Stimulated activated CD8-positive, alpha-beta memory T cell treated with anti-CD3 and anti-CD28 coated beads, Interleukin-7, amount 100 ng/mL, for 48 hours (primary cell): ENCODE results near the gene CDK5.
"Not testable (repeated sequence)": the region's sequence is repeated elsewhere in the genome, so short reads cannot be mapped to it uniquely, and the experiment has no call there.

ENCODE experiments used
- DNase-seq, 2 donors: peaks; one replicate each; pipeline ENCODE4 v3.0.0-alpha.2; 2020; ENCODE audit warnings: low read depth in 1 of 2; ENCODE audit errors: extremely low read depth in 1 of 2

CDK5 gene

DNA sequence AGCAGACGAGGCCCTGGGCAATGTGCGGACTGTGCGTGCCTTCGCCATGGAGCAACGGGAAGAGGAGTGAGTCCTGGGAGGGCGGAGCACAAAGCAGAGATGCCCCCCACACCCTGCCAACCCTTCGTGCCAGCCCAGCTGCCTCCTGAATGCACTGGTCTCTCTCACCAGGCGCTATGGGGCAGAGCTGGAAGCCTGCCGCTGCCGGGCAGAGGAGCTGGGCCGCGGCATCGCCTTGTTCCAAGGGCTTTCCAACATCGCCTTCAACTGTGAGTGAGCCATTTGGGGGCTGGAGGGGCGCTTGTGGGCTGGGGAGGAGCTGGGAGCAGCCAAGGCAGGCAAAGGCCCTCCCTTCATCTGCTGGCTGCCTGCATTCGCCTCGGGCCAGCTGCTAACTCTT, 21.8 kb downstream of the CDK5 start:
- DNase-seq, result no peak

DNA sequence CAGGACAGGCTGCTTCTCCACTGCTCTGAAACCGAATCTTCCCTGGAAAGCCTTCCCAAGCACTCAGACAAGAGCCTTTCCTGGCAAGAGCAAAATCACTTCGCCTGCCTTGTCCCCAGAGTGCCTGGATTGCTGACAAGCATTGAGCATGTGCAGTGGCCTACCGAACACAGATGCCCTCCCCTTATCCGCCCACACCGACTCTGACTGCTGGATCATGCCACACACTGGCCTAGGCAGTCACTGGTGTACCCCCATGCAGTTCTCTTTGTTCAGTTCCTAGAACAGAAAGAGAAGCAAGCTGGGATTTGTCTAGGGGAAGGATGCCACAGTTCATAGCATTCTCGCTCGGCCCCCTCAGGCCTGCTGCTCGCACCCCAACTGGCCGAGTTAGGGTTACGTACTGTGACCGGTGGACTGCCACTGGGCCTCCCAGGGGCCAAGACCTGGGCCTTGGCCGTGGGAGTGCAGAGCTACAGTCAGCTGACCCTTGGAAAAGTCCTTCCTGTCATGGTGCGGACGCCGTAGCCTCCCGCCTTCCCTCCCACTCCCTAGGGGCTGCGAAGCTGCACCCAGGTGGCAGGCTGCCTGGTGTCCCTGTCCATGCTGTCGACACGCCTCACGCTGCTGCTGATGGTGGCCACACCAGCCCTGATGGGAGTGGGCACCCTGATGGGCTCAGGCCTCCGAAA, 22.5 kb downstream of the CDK5 start:
- DNase-seq, result no peak

DNA sequence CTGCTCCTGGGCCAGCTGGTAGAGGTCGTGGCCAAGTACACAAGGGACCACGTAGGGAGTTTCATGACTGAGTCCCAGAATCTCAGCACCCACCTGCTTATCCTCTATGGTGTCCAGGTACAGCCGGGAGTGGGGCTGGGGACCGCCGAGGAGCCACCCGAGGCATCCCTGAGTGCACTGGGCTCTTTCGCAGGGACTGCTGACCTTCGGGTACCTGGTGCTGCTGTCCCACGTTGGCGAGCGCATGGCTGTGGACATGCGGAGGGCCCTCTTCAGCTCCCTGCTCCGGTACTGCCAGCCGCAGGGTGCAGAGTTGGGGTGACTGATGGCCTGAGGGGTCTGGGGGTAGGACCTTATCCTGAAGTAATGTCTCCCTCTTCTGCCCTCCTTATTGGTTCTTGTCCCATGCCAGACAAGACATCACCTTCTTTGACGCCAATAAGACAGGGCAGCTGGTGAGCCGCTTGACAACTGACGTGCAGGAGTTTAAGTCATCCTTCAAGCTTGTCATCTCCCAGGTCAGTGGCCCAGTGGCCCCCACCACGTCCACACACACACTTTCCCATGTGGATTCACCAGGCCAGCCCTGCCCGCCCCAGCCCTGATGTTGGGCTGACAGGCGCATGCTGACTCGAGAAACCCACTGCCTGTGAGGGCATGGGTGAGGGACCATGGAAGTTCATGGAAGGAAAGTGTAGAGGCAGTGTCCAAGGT, 23.2 kb downstream of the CDK5 start:
- DNase-seq, result no peak

DNA sequence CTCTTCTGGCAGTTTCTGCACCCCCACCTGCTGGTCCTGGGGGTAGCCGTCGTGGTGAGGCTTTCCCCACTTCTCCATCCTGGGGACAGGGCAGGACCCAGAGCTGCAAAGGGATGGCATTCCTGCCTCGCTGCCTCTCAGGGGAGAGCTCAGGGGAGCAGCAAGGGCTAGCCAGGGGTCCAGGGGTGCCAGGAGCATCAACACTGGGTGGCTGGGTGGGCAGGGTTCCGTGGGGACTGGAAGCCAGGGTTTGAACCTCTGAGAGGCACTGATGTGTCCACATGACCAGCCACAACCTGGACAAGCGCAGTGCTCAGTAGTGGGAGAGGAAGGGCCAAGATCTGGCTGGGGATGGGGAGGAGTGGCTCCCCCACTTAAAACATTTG, 23.8 kb downstream of the CDK5 start:
- no peak for DNase-seq

DNA sequence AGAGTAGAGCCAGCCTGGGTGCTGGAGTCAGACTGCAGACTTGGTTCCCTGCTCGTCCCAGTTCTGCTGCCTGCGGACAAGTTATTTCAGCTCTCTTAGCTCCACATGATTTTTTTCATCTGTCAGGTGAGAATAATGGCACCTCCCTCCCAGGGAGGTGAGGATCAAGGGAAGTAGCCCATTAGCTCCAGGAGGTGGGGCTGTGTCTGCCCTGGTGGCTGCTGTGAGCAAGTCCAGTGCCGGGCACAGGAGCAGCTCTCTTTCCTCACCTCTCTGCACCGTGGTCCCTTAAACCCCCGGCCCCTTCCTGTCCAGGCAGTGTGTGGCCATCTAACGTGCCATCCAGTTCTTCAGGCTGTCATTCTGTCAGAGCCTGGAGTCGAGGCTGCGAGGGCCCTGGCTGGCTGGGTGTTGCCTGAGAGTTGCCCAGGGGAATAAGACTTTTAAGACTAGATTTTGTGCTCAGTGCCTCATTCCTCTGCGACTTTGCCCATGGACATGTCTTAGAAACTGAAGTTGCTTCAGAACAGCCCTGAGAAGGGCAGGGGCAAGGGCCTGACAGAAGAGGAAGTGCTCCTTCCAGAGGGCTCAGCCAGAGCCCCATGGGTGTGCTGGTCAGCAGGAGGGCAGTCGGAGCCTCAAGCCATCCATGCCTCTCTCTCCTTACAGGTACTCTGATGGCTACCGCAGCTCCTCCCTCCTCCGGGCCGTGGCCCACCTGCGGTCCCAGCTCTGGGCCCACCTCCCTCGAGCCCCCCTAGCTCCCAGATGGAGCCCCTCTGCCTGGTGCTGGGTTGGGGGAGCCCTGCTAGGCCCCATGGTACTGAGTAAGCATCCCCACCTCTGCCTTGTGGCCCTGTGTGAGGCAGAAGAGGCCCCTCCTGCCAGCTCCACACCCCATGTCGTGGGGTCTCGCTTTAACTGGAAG, 24.5 kb downstream of the CDK5 start:
- no peak for DNase-seq

DNA sequence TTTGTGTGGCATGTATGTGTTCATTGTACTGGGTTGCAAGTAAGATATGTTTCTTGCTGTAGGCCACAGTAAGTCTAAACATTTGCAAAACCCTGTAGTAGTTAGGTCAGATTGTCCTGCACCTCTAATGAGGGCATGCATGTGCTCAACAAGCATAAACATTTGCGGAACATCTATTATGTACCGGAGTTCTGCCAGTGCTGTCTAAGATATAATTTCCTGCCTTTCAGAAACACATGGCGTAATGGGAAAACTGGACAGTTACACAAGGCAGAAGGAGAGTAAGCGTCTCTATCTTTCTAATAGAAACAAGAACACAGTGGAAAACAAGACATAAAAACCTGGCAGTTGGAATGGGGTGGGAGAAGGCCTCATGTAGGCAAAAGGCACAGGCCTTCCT, 26.7 kb downstream of the CDK5 start:
- DNase-seq, result no peak

DNA sequence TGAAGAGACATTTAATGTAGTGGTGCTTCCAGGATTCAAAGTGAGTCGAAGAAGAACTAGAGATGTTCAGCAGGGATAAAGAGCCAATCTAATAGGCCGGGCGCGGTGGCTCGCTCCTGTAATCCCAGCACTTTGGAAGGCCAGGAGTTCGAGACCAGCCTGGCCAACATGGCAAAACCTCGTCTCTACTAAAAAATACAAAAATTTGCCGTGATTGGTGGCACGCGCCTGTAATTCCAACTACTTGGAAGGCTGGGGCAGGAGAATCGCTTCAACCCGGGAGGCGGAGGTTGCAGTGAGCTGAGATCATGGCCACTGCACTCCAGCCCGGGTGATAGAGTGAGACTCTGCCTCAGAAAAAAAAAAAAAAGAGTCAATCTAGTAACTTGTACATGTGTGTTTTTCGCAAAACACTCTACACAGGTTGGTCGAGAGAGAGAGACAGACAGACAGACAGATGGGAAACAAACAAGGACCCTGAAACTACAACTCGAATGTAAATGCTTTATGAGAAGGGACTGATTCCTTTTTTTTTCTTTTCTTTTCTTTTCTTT, 28.7 kb downstream of the CDK5 start:
- no peak for DNase-seq

DNA sequence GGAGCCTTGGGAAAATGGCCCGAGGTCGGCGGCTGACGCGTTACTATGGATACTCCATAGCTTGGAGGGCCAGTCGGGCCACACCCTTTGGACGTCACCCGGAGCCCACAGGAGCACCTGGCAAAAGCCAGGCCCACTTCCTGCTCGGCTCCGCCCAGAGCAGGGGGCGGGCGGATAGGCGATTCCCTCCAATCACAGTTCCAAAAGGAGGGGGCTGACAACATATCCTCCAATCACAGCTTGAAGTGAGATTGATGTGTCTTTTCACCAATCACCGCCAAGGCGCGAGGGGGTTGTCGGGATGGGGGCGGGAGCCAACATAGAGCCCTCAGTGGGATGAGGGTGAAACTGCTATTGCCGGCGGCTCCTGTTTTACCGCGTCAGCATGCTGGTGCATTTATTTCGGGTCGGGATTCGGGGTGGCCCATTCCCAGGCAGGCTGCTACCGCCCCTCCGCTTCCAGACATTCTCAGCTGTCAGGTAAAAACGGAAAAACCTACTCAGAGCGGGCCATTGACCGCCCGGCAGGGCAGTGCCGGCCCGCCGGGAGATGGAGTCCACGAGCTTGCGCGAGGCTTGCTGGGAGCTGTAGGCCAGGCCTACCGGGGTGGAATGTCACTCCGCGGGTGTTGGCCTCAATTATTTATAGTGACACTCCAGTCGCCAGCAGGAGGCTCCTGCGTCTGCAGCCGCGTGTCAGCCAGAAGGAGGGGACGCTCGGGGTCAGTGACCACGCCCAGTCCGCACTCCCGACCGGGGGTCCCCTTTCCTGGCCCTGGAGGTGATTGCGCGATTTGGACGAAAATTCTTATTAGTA, 29.4 kb downstream of the CDK5 start, which contains the start of gene ABCB8:
ABCB8 (plus strand) TSS at position 320 of the 817 bp plus-strand sequence; CDS start at position 386, 66 bp downstream.
- peak; percentile 94 to 96 for DNase-seq

DNA sequence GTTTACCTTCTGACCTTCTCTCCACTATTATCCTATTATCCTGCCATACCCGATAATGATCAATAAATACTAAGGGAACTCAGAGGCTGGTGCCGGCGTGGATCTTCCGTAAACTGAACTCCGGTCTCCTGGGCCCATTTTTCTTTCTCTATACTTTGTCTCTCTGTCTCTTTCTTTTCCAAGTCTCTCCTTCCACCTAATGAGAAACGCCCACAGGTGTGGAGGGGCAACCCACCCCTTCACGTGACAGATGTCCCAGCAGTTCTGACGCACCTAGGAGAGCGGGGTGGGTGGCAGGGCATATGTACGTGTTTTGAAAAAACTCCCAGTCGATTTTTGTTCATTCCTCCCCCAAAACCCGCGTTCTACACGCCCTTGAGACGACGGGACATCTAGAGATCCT, 30.0 kb downstream of the CDK5 start:
- DNase-seq, result not testable (repeated sequence)

DNA sequence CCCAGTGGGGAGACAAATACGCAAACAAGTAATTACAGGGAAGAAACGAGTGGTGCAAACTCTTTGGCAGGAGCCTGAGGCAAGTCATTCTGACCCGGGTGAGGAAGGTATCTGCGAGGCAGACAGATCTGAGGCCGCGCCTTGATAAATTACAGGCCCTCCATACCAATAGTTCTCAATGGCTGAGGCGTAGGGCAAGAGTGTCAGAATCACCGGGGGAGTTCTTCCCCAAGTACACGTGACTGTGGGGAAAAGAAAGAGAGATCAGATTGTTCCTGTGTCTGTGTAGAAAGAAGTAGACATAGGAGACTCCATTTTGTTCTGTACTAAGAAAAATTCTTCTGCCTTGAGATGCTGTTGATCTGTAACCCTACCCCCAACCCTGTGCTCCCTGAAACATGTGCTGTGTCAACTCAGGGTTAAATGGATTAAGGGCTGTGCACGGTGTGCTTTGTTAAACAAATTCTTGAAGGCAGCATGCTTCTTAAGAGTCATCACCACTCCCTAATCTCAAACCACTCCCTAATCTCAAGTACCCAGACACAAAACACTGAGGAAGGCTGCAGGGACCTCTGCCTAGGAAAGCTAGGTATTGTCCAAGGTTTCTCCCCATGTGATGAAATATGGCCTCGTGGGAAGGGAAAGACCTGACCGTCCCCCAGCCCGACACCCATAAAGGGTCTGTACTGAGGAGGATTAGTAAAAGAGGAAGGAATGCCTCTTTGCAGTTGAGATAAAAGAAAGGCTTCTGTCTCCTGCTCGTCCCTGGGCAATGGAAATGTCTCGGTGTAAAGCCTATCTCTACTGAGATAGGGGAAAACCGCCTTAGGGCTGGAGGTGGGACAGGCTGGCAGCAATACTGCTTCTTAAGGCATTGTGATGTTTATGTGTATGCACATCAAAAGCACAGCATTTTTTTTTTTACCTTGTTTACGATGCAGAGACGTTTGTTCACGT, 30.6 kb downstream of the CDK5 start:
- not testable (repeated sequence) for DNase-seq

DNA sequence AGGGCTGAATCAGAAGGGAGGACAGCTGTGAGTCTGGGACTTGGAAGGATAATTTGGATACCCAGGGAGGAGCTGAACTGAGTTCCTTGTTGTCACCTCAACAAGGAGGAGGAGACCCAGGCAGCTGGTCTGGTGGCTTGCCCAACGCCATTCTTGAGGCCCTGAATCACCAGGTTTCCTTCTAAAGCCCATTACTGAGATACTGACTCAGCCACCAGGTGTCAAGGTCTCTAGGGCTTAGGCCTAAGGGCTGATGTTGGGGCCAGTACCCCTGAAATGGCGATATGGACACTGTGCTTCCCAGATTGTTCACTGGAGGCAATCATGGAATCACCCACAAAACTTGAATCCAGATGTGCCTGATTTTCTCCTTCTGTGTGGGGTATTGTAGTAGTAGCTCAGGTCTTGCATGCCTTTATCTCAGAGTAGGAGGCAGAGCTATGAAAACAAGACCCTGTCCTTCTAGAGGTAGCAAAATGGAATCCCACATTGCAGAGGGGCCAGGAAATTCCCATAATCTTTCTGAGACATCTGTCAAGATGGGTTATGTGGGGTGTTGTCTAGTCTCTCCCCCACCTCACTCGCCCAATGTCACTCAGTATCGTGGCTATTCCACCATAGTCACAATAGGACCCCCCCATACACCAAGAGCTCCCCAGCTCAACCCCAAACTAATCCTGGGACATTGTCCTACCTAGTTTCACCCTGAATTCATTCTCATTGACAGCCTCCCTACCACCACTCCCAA, 31.6 kb downstream of the CDK5 start:
- DNase-seq, result no peak

DNA sequence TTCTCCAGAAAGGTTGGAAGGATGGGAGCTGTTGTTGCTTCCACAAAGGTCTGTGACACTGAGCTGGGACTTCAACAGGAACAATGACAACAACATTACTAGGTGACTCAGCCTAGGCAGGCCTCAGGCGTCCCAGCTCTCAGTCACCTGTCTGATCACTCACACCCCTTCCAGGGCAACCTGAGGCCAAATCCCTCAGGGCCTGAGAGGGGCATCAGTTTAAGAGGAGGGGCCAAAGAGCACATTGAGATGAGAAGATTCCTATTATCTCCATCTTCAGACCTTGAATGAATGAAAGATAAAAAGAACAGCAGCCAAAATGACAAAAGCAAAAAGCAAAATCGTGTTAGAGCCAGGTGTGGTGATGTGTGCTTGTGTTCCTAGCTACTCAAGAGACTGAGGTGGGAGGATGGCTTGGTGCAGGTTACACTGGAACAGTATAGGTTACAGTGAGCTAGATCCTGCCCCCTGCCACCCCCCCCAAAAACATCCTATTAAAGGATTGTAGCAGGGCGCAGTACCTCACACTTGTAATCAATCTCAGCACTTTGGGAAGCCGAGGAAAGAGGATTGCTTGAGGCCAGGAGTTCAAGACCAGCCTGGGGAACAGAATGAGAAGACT, 33.2 kb downstream of the CDK5 start, which contains the start of gene ATG9B:
ATG9B (minus strand) TSS at position 60 of the 622 bp plus-strand sequence. CDS start 71 bp downstream, outside the sequence.
- DNase-seq, result no peak

DNA sequence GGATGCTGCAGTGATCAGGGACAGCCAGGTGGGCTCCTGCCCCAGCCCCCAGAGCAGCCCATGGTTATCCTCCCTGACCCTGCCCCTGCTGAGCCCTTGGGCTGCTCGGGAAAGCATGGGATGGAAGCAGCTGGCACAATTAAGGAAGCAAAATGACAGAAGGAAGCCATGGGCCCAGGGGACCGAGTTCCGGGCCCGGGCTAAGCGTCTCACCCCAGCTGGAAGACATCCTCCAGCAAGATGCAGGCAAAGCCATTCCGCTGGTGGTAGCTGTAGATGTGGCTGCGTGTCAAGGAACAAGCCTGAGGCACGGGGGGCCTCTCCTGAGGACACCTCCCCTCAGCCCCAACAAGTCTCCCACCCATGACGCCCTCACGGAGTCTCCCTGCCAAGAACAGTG, 34.5 kb downstream of the CDK5 start:
- DNase-seq, result no peak

DNA sequence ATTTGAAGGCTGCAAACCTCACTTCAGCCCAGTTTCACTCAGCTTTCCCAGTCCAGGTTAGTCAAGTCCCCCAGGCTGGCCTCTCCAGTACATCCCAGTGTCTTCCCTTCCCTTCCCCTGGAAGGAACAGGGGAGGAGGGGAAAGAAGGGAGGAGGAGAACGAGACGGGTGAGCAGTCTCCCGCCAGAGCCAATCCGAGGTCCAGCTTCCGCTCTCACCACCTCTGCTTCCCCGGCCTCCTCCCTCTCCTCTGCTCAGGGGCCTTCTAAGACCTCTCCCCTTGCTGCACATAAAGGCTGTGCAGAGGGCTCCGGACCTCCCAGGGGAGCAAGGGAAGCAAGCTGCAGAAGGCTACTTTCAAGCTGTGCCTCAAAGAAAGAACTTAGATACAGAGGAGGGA, 37.5 kb downstream of the CDK5 start:
- DNase-seq, result no peak

DNA sequence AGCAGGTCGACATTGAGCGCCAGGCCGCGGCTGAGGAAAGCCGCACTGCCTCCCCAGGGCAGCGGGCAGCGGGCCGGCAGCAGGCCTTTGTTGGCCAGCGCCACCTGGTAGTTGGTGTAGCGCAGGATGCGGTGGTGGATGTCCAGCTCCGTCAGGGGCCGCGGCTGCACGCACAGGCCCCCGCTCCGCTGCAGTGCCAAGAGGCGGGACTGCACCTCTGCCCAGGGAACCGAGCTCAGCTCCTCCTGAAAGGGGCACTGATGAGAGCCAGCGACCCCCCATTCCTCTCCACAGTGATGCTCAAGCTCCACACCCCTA, 38.6 kb downstream of the CDK5 start:
- no peak for DNase-seq

DNA sequence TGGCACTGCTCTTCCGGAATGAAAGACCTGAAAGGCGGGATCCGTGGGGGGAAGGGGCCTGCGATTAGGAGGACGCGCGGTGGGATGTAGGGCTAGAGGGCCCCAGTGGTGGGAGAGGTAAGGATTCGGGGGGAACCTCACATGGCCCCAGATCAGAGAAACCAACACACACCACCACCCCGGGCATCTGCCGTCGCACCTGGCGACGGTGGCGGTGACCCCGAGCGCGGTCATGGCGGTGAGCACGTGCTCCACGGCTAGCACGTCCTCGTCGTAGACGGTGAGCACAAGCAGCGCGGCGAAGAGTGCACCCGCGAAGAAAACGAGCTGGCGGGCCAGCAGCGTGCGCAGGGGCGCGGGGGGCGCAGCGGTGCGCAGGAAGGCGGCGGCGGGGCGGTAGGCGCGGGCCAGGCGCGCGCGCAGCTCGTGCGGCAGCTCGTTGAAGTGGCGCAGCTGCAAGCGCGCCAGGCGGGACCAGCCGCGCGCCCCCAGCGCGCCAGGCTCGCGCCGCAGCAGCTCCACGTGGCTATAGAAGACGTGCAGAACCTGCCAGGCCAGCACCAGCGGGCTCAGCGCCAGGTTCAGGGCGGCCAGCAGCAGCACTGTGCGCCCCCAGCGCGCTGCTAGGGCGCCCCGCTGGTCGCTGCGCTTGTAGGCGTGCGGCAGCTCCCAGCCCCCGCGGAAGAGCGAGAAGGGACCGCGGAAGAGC, 39.1 kb downstream of the CDK5 start:
- no peak for DNase-seq

DNA sequence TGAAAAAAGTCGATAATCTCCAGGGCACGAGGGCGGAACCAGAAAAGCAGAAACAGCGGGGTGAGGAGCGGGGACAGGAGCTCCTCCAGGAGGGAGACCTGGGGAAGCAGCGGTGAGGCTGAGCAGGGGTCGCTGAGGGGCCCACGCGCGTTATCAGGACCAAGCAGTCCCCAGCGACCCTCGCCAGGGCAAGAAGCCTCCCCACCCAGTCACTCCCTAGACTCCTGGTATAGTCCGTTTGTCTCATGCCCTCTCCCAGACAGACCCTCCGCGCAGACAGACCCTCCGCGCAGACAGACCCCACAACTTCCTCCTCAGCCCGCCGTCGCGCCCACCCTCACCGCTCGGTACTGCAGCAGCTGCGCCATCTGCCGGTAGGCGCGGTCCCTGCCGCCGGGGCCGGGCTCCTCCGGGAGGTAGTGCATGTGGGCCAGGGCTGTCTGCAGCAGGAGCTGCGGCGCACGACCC, 39.7 kb downstream of the CDK5 start:
- DNase-seq, result peak; percentile 55 to 71
